Measurements from ENCODE around the gene CYFIP2. TPM values are rescaled to one million over a fixed set of nuclear protein-coding genes. Genes with fewer than 3 reads are reported as not detected.

Gene CYFIP2
- total RNA-seq, 2 experiments from 2014 or later = 265 to 297 TPM

DNA sequence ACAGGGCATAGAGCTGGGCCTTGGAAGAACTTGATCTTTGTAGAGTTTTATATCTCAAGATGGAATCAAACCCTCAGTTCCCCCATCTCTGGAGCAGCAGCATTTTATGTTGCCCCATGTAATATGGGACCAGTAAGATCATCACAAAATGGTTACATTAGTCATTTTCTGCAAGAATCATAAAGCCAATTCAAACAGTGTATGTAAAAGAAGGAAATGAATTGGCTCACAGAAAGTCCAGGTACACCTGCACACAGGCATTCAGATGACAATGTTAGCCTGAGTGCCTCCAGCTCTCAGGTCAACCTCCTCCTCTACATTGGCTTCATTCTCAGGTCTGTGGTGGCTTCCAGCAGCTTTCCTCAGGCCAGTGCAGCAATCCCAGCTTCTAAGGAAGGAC is 35.1 kb downstream of the CYFIP2 start:
- POLR2A ChIA-PET = no interaction called here
- CTCF ChIA-PET = interaction anchor here (1.5 kb wide), 1 partner anchor 110 kb away, joined by 3 read pairs; no protein-coding TSS in a partner anchor

DNA sequence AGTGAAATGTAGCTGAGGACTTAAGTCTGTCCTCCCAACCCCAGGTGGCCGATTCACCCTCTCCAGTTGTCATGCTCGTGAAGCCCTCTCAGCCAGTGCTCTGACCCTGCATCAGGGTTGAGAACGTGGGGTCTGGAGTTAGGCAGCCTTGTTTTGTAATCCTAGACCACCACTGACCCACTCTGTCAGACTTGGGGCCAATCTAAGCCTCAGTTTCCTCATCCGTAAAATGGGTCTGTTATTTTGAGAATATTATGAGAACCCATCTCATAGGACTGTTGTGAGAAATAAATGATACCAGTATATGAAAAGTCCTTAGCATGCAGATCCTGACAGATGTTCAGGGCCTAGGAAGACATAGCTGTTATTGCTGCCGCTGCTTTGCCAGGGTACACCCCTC is 37.1 kb downstream of the CYFIP2 start:
- ChIA-PET CTCF (interaction anchor here (1.1 to 2.0 kb wide), 2 partner anchors 18 to 135 kb away, joined by 3 to 4 read pairs; no protein-coding TSS in a partner anchor), POLR2A (no interaction called here)

DNA sequence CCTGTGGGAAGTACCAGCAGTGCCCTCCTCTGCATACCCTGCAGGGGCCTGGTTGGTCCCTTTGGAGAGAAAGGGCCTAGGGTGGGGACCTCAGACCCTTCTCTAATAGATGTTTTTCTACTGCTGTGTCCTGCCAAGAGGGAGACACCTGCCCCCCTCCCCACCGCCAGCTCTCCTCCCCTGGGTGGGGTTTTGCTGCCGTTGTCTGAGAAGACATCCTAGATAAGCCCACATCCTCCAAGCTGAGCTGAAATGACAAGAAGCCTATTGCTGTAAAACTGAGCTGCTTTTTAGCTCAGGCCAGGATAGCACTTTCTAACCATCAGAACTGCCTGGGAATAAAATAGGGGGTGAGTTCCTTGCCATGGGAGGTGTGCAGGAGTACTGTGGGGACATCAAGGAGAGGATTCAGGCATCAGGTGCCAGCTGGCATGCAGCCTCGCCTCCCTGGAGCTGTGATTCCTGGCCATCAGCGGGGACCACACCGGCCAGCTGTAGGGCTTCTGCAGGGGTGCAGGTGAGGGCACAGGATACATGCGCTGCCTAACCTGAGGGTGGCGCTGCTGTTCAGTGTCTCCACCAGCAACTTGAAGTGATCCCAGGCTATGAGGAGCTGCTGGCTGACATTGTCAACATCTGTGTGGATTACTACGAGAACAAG is 37.9 kb downstream of the CYFIP2 start:
- CTCF ChIA-PET = interaction anchor here (1.1 to 2.0 kb wide), 4 partner anchors 9 to 136 kb away, joined by 3 to 6 read pairs (median 4); no protein-coding TSS in a partner anchor
- POLR2A ChIA-PET = no interaction called here

DNA sequence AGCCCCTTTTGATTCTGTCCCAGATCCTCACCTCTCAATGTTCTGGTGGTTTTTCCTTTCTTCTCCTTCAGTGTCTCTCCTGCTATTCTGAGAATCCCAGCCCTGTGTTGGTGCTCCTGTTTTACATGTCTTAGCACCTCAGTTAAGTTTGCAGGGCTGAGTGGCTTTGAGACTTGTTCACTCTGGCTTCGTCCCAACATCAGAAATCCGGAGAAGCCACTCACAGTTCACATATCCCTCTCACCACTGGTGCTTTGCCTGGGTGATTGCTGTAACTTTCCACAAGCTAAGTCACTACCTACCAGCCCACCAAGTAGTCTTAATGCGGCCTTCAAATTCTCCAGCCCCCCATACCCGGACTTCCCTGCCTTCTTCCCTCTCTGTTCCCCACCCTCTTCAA is 40.2 kb downstream of the CYFIP2 start:
- ChIA-PET POLR2A (no interaction called here), CTCF (interaction anchor here (1.4 kb wide), 1 partner anchor 53 kb away, joined by 3 read pairs; no protein-coding TSS in a partner anchor)

DNA sequence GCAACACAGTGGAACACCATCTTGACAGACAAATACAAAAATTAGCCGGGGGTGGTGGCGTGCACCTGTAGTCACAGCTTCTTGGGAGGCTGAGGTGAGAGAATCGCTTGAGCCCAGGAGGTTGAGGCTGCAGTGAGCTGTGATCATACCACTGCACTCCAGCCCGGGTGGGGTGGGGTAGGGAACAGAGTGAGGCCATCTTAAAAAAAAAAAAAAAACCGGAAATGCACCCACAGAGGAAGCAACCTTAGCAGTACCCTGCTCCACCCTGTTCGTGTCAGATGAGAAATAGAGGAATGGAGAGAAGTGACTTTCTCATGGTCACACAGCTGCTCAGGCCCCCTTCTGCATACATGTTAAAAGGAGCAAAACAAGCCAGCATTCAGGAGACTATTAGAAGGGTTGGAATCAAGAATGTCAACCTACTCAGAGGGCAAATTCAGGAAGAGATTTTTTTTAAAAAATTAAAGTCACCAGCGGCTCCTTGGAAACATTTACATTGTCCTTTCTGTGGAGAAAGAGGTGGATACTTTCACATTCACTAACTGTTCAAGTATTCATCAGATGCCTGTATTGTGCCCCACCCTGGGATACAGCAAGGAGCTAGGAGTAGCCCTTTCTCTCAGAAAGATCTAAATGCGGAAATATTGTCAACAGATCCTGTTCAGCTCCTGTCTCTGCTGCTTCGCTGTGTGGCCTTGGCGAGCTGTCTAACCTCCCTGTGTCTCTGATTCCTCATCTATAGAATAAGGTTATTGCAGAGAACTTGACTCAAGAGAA is 41.0 kb downstream of the CYFIP2 start:
- ChIA-PET CTCF (interaction anchor here (1.0 to 2.4 kb wide), 4 partner anchors 35 to 159 kb away, joined by 3 to 5 read pairs (median 4); no protein-coding TSS in a partner anchor), POLR2A (interaction anchor here (0.5 kb wide), 1 partner anchor 134 kb away, joined by 4 read pairs; no protein-coding TSS in a partner anchor)

DNA sequence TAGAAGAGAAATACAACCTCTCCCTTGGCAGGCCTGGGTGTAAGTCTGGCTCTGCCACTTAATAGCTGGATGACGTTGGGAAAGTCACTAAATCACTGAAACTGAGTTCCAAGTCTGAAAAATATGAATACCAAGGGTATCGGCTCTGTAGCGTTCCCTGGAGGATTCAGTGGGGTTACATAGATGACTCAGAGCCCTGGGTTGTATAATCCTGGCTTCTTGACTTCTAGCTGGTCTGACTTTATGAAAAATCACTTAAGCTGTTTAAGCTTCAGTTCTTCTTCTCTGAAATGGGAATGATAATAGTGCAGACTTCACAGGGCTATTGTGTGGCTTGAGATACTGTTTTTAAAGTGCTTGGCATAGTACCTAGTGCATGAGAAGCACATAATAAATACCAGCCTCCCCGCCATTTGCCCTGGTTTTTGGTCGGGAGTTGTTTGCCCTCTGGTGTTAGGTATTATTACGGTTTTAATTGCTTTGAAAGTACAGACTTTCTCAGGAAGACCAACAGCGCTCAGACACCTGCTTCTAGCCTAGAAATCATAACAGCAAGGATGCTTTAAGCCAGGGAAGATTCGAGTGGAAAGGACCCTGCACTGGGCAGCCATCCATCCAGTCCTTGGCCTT is 43.0 kb downstream of the CYFIP2 start:
- POLR2A ChIA-PET = no interaction called here
- CTCF ChIA-PET = interaction anchor here (0.6 to 2.4 kb wide), 3 partner anchors 56 to 164 kb away, joined by 3 to 5 read pairs (median 3); no protein-coding TSS in a partner anchor

DNA sequence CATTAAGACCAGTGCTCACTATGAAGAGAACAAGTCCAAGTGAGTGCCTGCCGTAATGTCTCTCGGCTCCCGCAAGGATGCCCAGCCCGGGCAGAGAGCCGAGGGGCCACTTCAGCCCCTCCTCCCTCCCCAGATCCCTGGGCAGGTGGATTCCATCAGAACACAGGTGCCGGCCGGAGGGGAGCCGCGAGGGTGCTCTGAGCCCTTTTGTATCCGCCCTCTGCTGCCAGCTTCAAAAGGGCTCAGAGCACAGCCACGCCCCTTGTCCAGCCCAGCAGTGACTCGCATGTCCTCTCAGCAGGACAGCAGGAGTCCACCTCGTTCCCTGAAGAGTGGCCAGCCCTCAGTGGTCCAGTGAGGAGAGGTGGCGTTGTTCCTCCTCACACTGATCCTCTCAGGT is 43.9 kb downstream of the CYFIP2 start:
- POLR2A ChIA-PET = no interaction called here
- CTCF ChIA-PET = no interaction called here

DNA sequence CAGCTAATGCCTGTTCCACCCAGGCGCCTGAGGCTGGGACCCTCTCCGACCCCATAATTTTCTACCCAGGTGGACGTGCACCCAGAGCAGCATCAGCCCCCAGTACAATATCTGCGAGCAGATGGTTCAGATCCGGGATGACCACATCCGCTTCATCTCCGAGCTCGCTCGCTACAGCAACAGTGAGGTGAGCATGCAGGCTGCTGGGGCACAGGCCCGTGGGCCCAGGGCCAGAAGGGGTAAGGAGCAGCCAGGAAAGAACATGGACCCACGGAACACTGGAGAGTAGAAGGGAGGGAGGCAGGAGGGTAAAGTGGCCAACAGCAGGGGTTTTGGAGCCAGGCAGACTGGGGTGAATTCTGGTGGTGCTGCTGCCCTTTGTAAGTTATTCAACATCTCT is 45.7 kb downstream of the CYFIP2 start:
- CTCF ChIA-PET = no interaction called here
- POLR2A ChIA-PET = no interaction called here

DNA sequence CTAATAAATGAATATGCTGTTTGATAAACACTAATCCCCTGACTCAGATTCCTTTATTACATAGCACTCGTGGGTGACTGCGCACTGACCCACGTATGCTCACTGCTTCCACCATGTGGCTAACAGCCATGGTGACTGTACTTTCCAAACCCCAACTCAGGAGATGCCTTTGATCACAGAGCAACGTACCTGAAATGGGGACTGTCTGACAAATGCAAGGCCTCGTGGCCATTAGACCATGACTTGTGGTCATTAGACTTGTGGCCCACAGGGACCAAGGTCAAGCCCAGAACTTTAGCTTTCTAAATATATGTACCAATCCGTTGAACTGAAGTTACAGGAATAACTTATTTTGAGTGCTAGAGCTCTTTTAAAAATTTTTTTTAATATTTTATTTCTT is 46.6 kb downstream of the CYFIP2 start:
- CTCF ChIA-PET = interaction anchor here (0.9 to 1.7 kb wide), 3 partner anchors 59 to 164 kb away, joined by 3 to 7 read pairs (median 6); no protein-coding TSS in a partner anchor
- POLR2A ChIA-PET = no interaction called here

DNA sequence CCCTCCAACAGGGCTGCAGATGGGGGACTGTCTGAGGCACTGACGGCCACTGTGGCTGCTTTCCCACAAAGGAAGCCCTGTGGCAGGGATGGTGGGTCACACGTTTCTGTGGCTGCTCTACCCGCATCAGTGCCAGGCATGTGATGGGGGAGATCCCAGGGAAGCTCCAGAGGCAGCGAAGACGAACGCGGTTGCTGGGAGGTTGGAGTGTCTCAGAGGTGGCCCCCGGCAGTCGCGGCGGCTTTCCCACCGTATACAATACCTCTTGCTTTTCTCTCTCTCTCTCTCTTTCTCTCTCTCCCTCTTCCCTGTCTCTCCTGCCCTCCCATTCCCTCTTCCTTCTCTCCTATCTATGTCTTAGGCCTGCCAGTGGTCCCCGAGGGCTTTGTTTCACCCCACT is 56.7 kb downstream of the CYFIP2 start:
- ChIA-PET CTCF (no interaction called here), POLR2A (no interaction called here)

DNA sequence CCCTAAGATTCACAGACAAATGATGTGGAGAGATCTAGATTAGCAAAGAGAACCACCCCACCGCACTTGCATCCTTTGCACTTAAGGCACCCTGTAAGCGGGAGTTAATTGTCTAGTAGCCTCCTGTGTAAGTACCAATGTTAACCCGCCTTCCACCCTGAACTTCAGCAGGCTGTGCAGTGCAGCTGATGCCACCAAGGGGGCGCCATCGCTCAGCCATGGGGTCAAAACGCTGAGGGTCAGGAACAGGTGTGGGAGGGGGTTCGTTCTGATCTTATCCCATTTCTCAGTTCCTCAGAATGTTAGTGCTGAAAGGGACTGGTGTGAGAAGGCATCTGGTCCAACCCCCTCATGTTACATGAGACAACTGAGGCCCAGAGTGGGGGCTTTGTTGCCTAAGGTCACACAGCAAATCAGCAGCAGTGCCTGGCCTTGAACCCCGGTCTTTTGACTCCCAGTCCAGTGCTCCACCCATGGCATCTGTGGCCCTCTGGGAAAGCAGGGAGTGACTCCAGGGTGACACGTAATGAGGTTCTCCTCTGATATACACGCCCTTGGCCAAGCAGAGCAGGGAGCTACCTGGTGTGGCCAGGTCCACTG is 57.3 kb downstream of the CYFIP2 start:
- ChIA-PET CTCF (interaction anchor here (1.1 to 2.8 kb wide), 5 partner anchors 13 to 395 kb away, joined by 3 to 9 read pairs (median 4); no protein-coding TSS in a partner anchor), POLR2A (no interaction called here)

DNA sequence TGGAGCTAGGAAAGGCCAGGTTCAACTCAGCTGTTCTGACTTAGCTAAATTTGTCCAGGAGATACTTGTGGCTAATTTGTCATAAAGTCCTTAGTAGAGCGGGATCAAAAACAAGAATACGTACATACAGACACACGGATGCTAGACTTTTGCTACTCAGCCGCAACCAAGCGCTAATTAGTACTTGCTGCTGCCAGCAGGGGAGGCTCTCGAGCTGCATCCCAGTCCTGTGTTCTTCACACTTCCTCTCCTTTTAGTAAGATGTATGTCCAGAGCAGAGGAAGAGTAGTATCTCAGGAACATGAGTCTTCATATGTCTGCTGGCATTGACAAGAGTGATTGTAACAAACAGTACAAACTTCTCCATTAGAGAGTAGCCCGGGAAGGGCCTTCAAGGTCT is 58.3 kb downstream of the CYFIP2 start:
- CTCF ChIA-PET = interaction anchor here (1.1 to 2.8 kb wide), 5 partner anchors 11 to 394 kb away, joined by 3 to 9 read pairs (median 4); no protein-coding TSS in a partner anchor

DNA sequence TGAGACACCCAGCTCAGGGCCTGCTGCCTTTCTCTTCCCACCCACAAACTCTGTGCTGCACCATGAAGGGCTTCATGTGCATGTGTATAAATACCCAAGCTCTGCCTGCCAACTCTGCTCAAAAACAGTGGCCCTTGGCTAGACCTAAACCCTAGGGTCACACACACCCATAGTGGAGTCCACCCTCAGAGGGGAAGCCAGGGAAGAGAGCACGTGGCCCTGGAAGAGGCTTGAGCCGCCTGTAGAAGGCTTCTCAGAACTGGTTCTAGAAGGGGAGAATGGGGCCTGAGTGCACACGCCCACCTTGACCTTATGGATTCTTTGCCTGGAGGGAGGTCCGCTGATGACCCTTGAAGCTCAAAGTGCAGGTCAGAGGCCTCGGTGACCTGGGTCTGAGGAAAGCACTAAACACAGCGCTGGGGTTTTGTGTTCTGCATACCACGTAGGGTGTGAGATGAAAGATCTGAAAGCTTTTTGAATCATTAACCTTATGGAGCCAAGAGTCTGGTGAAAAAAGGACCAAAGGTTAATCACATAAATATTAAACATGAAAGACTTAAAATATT is 60.6 kb downstream of the CYFIP2 start:
- POLR2A ChIA-PET = no interaction called here

More for the DNA sequence above, 58.3 kb downstream of the CYFIP2 start:
- POLR2A ChIA-PET = no interaction called here

DNA sequence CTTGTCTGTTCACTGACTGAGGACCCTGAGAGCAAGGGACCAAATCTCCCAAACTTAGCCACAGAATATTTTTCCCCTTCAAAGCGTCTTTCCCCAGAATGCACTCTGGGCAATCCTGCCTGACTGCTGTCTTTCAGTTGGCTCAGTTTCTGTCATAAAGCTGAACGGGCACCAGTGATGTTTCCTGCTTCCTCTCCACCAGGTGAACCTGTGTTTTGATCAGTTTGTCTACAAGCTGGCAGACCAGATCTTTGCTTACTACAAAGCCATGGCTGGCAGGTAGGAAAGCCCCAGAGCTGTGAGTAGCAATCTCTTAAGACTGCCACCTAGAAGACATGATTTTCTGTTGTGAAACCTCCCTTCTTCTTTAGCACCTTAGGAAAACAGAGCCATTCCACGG is 61.8 kb downstream of the CYFIP2 start:
- ChIA-PET CTCF (interaction anchor here (0.6 to 2.2 kb wide), 14 partner anchors 9 to 156 kb away, joined by 3 to 11 read pairs (median 4); partner anchors contain the start of gene NIPAL4), POLR2A (no interaction called here)

More for the DNA sequence above, 60.6 kb downstream of the CYFIP2 start:
- CTCF ChIA-PET = interaction anchor here (0.5 to 1.6 kb wide), 5 partner anchors 10 to 412 kb away, joined by 3 to 6 read pairs (median 3); no protein-coding TSS in a partner anchor

DNA sequence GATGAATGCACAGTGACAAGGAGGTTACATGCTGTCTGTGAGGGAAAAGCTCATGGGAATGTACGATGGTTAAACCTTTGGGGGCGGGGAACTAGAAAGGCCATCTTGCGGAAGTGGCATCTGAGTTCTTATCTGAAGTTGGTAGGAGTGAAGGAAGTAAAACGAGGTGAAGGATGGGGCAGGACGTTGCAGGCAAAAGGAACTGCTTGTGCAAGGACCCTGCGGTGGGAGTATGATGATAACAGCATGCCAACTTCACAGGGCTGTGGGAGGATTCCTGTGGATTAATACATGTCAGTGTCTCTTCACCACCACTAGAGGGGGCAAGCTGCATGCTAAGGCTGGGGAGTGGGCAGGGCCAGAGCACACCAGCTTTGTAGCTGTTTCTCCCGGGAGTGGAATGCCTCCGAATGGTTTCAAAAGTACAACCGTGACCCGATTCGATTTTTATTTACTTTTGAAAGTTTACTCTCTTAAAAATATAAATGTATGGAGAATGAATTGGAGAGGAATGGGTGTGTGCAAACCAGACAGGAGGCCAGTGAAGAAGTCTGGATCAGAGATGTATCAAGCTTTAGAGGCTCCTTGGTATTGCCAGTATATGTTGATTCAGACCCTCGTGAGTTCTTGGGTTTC is 62.5 kb downstream of the CYFIP2 start:
- ChIA-PET CTCF (interaction anchor here (0.6 to 2.2 kb wide), 17 partner anchors 9 to 148 kb away, joined by 3 to 11 read pairs (median 4); partner anchors contain the start of gene NIPAL4), POLR2A (no interaction called here)

DNA sequence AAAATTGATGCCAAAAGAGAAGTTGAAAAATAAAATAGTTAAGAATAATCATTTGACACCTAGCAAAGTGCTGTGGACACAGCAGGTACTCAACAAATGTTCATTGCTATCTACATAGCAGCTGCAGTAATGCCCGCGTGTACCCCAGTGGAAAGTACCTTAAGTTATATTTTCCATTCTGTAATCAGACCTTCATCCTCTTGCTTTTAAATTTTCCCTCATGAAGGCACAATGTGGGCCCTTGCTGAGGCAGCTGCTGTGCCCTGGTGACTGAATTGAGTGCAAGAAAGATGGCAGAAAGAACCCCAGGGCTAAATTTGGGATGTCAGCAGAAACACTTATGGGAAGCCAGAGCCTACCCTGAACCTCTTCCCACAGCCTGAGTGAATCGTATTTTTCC is 65.9 kb downstream of the CYFIP2 start:
- ChIA-PET CTCF (no interaction called here), POLR2A (no interaction called here)

DNA sequence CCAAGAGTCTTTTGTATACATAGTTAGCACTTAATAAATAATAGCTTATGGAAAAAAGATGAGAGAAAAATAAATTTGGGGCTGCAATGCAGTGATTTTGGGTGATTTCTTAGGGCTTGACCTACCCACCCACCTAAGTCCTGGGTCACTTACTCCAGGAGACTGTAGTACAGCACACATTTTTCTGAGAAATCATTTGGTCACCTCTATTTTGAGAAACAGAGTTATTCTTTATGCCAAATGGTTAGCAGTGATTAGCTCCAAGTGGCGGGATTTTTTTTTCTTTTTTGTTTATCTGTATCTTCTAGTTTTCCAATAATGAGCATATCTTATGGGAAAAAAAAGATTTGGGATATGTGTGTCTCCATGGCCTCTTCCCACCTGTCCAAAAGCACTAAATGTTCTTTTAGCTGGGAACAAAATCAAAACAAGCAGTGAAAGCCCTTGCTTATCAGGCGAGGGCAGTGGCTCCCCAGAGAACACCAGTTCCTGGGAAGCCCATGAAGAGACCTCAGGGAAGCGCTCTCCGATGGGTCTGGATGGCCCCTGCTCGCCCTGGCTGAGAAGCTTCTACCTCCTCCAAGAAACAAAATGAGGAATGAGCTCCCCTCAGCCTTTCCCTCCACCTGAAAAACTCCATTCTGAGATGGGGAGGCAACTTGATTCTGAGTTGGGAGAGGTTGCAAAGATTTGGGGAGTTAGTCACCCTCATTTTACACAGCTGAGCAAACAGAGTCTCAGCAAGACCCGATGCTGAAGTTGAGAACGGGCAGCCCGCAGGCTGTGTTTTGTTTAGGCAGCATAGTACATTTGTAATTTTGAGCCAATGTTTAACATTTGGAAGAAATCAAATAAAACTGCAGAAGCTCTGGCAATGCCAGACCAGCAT is 69.9 kb downstream of the CYFIP2 start:
- ChIA-PET POLR2A (no interaction called here), CTCF (interaction anchor here (1.0 to 2.1 kb wide), 4 partner anchors 9 to 183 kb away, joined by 3 to 12 read pairs (median 4); a partner anchor contains a TSS)

DNA sequence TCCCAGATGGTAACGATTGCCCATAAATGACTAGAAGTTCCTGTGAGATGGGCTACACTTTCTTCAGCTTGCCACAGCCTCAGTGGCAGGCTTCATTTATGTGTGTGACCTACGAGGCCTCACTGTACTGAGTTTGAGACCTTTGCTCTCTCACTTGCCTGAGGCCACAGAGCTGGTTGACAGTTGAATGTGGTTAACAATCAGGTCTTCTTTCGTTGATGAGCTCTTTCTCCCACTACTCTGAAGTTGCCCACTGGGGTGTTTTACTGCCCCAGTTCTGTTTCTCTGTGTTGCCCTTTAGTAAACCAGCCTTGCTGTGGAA is 70.5 kb downstream of the CYFIP2 start:
- ChIA-PET CTCF (interaction anchor here (1.0 to 2.1 kb wide), 3 partner anchors 9 to 12 kb away, joined by 3 to 12 read pairs (median 6); a partner anchor contains a TSS), POLR2A (no interaction called here)
